Lower leg skin (tissue), 3 donors: Measurements from ENCODE around the gene VAV2.

Experiments used
- POLR2A ChIP-seq, 2 donors: fragments of 450-650 bp; IDR thresholded peaks; one replicate each; pipeline ENCODE4 v1.6.1; 2016 to 2017; ENCODE audit warnings: antibody characterized with exemption in 2 of 2, mild to moderate bottlenecking in 1 of 2, moderate library complexity in 1 of 2
- TF ChIP-seq, protein P1 (sequence below), 3 donors: fragments of 450-650 bp; IDR thresholded peaks; one replicate each; pipeline ENCODE4 v1.5.1; 2016; ENCODE audit warnings: antibody characterized with exemption in 3 of 3, mild to moderate bottlenecking in 3 of 3, moderate library complexity in 2 of 3

DNA sequence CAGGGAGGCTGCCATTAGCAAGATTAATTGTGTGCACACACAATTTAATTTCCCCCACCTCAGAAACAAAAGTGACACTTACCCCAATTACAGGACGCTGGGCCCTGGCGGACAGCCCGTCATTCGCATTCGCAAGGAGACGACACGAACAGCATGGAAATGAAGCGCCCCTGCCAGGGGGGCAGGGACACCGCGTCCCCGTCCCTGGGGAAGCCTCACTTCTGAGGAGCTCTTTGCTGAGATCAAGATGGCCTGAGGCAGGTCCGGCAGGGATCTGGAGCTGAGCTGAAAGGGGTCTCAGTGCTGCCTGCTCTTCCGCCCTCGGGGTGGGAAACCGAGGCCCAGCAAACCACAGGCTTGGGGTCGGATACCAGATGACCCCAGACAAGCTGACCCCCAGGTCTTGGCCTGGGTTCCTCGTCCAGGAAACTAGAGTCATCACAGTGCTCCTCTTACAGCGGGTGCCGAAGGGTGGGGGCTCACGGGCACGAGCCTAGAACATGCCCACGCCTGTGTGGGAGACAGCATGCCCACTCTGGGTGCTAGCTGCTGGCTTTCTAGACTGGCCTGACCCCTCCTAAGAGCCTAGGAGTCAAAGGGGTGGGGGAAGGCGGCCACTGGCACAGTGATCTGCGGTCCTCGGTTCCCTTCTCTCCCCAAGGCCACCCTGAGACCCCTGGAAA lies 103.2 kb downstream of the VAV2 start:
- no peak for TF ChIP-seq POLR2A (IDR thresholded peaks at IDR 0.05)
- TF ChIP-seq, protein P1, sequence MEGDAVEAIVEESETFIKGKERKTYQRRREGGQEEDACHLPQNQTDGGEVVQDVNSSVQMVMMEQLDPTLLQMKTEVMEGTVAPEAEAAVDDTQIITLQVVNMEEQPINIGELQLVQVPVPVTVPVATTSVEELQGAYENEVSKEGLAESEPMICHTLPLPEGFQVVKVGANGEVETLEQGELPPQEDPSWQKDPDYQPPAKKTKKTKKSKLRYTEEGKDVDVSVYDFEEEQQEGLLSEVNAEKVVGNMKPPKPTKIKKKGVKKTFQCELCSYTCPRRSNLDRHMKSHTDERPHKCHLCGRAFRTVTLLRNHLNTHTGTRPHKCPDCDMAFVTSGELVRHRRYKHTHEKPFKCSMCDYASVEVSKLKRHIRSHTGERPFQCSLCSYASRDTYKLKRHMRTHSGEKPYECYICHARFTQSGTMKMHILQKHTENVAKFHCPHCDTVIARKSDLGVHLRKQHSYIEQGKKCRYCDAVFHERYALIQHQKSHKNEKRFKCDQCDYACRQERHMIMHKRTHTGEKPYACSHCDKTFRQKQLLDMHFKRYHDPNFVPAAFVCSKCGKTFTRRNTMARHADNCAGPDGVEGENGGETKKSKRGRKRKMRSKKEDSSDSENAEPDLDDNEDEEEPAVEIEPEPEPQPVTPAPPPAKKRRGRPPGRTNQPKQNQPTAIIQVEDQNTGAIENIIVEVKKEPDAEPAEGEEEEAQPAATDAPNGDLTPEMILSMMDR (IDR thresholded peaks at IDR 0.05), result no peak
